ENCODE data around the gene MRPS18A.

The MRPS18A gene

GRCh38 chr6:43706788-43707187, 19.2 kb upstream of the MRPS18A start:
- no peak for TF ChIP-seq CTCF (conservative IDR thresholded peaks at IDR 0.05; ENCODE audit: low read length)
- TF ChIP-seq EZH2phosphoT487 (IDR thresholded peaks at IDR 0.05; ENCODE audit: borderline replicate concordance): no peak
- no peaks in the 10 kb centered on the region for H3K27me3 ChIP-seq (ENCODE audit: insufficient read depth, low read length, poor library complexity, severe bottlenecking)
- H3K36me3 ChIP-seq (ENCODE audit: insufficient read depth, low read length): no peaks in the 10 kb centered on the region
- no peak overlapping the region for H3K4me2 ChIP-seq (ENCODE audit: low read depth, low read length, poor library complexity, severe bottlenecking)
- no peaks in the 10 kb centered on the region for H3K9me2 ChIP-seq (replicated peaks; ENCODE audit: low read depth, low read length)
- no peaks in the 10 kb centered on the region for H3K79me2 ChIP-seq (ENCODE audit: insufficient read depth, low read length)
- no peaks in the 10 kb centered on the region for H3K9me3 ChIP-seq (ENCODE audit: insufficient read depth, low read depth, low read length)
- no peaks in the 10 kb centered on the region for H3F3A ChIP-seq (ENCODE audit: low read depth)
- no peak overlapping the region for H3K4me3 ChIP-seq (ENCODE audit: low read length, poor library complexity, severe bottlenecking)
- no peak overlapping the region for H3K9ac ChIP-seq (ENCODE audit: low read depth, low read length, poor library complexity, severe bottlenecking)
- no peak overlapping the region for H2AFZ ChIP-seq (ENCODE audit: low read length)
- no peaks in the 10 kb centered on the region for H3K4me1 ChIP-seq (ENCODE audit: insufficient read depth, low read length, poor library complexity, severe bottlenecking)
- no peaks in the 10 kb centered on the region for H4K20me1 ChIP-seq (ENCODE audit: insufficient read depth, low read length, poor library complexity, severe bottlenecking)

DNA sequence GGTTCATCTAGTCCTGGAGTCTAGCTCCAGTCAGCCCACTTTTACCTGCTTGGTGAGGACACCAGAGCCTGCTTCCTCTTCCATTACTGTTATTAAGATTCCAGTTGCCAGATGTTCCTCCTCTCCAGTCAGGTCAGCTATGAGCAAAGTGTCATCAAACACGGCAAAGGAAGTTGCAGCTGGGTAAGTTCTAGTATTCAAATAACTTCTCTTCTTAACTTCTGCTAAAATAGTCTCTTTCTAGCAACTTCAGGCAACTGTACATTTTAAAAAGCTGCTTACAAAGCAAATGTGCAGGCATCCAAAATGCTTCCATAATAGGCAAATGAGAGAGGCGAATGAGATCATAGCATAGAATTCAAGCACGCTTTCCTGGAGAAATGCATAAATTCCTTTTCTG, 18.4 kb upstream of the MRPS18A start:
- H3K27me3 ChIP-seq (ENCODE audit: insufficient read depth, low read length, poor library complexity, severe bottlenecking): no peaks in the 10 kb centered on the region
- H3K4me1 ChIP-seq (ENCODE audit: insufficient read depth, low read length, poor library complexity, severe bottlenecking): no peaks in the 10 kb centered on the region
- H3K9me3 ChIP-seq (ENCODE audit: insufficient read depth, low read depth, low read length): no peaks in the 10 kb centered on the region
- no peaks in the 10 kb centered on the region for H3K9me2 ChIP-seq (replicated peaks; ENCODE audit: low read depth, low read length)
- no peak overlapping the region for H3K4me3 ChIP-seq (ENCODE audit: low read length, poor library complexity, severe bottlenecking)
- no peak for TF ChIP-seq CTCF (conservative IDR thresholded peaks at IDR 0.05; ENCODE audit: low read length)
- TF ChIP-seq EZH2phosphoT487 (IDR thresholded peaks at IDR 0.05; ENCODE audit: borderline replicate concordance): no peak
- H3K36me3 ChIP-seq (ENCODE audit: insufficient read depth, low read length): no peaks in the 10 kb centered on the region
- no peak overlapping the region for H2AFZ ChIP-seq (ENCODE audit: low read length)
- no peak overlapping the region for H3K9ac ChIP-seq (ENCODE audit: low read depth, low read length, poor library complexity, severe bottlenecking)
- H4K20me1 ChIP-seq (ENCODE audit: insufficient read depth, low read length, poor library complexity, severe bottlenecking): no peaks in the 10 kb centered on the region
- H3K79me2 ChIP-seq (ENCODE audit: insufficient read depth, low read length): no peaks in the 10 kb centered on the region
- no peak overlapping the region for H3K4me2 ChIP-seq (ENCODE audit: low read depth, low read length, poor library complexity, severe bottlenecking)
- no peaks in the 10 kb centered on the region for H3F3A ChIP-seq (ENCODE audit: low read depth)

DNA sequence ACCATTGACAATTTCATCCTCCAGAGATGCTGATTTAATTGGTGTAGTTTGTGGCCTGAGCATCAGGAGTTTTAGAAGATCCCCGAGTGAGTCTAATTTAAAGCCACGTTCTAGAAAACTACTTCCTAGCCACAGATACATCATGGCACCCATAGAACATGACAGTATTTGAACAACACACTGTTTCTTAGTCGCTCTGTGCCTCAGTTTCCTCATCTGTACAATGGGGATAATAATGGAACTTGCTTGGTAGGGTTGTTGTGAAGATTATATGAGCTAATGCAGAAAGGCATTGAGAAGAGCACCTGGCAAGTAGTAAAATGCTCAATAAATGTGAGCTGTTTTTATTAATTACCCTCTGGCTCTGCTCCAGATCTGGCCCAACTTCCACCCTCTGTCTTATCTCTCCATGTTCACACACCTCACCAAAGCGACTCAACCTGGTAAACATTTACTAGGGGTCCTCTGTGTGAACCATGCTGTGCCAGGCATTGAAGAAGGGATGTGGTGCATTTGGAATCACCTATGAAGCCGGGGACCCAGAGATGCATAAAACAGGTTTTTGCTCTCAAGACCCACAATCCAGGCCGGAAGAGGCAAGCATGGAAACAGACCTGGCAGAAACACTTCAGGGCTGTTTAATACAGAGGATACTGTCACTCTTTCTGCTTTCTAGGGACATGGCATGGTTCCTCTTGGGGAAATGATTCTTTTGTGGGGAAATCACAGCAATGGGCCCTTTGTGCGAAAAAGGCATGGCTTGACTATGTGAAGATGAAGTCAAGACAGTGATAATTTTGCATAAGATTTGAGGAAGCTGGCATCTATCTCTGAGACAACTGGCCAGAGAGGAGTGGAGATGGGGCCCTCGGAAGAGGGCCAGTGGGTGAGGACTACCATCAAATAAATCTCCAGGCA, 16.2 kb upstream of the MRPS18A start:
- no peaks in the 10 kb centered on the region for H3K4me1 ChIP-seq (ENCODE audit: insufficient read depth, low read length, poor library complexity, severe bottlenecking)
- H4K20me1 ChIP-seq (ENCODE audit: insufficient read depth, low read length, poor library complexity, severe bottlenecking): no peaks in the 10 kb centered on the region
- H3K9me2 ChIP-seq (replicated peaks; ENCODE audit: low read depth, low read length): no peaks in the 10 kb centered on the region
- H3K4me3 ChIP-seq (ENCODE audit: low read length, poor library complexity, severe bottlenecking): no peak overlapping the region
- no peaks in the 10 kb centered on the region for H3F3A ChIP-seq (ENCODE audit: low read depth)
- no peak overlapping the region for H2AFZ ChIP-seq (ENCODE audit: low read length)
- no peaks in the 10 kb centered on the region for H3K9me3 ChIP-seq (ENCODE audit: insufficient read depth, low read depth, low read length)
- H3K36me3 ChIP-seq (ENCODE audit: insufficient read depth, low read length): no peaks in the 10 kb centered on the region
- no peak overlapping the region for H3K9ac ChIP-seq (ENCODE audit: low read depth, low read length, poor library complexity, severe bottlenecking)
- peaks cover 5% of the 10 kb centered on the region for H3K27me3 ChIP-seq (ENCODE audit: insufficient read depth, low read length, poor library complexity, severe bottlenecking)
- no peak overlapping the region for H3K4me2 ChIP-seq (ENCODE audit: low read depth, low read length, poor library complexity, severe bottlenecking)
- no peaks in the 10 kb centered on the region for H3K79me2 ChIP-seq (ENCODE audit: insufficient read depth, low read length)
- TF ChIP-seq CTCF (conservative IDR thresholded peaks at IDR 0.05; ENCODE audit: low read length) (no peak), EZH2phosphoT487 (IDR thresholded peaks at IDR 0.05; ENCODE audit: borderline replicate concordance) (no peak)

Measured in Loucy (cell line).